ENCODE data around the gene CHD9.

DNA sequence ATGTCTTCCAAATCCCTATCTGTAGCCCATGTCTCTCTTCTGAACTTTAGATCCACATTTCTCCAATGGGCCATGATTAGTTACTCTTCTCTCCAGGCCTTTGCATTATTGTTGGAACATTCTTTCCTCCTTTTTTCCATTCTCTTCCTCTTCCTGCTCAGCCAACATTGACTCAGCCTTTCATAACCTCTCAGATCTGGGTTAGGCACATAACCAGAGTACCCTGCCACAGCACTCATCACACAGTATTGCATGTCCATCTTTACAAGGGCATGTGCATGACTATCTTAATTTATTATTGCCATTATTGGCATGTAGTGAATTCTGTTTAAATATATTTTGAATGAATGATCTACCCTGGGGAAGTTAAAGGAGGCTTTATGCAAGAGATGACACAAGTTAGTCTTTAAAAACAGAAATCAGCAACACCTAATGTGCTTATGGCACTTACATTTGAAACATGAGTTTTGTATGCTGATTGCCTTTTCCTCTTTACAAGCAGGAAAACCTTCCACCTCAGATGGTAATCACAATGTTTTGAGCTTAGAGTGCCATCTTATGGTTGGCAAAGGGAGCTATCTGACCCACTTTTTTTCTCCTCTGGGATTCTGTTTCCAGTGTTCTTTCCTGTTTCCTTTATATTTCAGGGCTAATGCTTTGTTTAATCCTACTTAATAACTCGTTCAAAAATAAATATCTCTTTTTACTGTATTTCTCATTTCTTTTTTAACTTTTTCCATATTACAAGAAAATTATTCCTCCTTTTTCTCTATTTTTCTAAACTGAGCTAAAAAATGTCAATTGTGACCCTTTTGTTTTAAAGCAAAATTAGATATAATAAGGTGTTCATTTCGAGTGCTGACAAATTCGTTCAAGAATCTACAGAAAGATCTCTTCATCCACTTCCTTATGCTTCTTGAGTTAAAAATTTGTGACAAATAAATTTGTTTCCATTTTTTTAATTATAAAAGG is 228.5 kb downstream of the CHD9 start:
- no peak for TF ChIP-seq ZNF274 (IDR thresholded peaks at IDR 0.05; ENCODE audit: low read depth, low read length)
- no peak for TF ChIP-seq SUZ12 (IDR thresholded peaks at IDR 0.05; ENCODE audit: extremely low read depth, insufficient read depth, insufficient read length)

Measured in NT2/D1 (cell line).